ENCODE results near the gene SLC36A1. TPM values are rescaled to one million over a fixed set of nuclear protein-coding genes. Genes with fewer than 3 reads are reported as not detected.
"Not testable (repeated sequence)": the region's sequence is repeated elsewhere in the genome, so short reads cannot be mapped to it uniquely, and the experiment has no call there.

SLC36A1 gene
- total RNA-seq, 4 donors from 2014 or later: 16.8 to 24.9 (median 22.4) TPM

DNA sequence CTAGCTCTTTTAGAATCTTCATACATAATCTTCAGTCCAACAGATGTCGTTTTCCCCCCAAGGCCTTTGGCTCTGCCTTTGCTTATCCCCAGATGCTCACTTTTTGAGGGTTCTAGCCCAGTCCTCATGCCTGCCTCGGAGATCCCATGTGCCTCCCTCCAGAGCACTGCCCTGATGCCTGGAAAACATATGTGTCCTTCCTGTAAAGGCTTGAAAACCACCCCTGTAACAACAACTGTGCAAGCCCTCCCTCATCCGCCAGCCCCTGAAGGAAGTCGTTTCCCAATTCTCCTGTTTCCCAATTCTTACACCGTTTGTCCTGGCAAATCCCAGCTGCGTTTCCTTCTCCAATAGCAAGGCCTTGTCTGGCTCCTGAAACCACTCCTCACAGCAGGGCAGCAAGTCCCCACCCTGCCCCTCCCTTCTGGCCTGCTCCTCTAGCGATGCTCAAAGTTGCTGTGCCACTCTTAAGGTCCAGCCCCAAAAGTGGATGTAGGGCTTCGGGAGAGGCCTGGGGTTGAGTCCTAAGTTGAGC is 52.2 kb downstream of the SLC36A1 start:
- TF ChIP-seq POLR2A (IDR thresholded peaks at IDR 0.05) (no peak), EP300 (IDR thresholded peaks at IDR 0.05) (no peak)
- TF ChIP-seq, protein P1, sequence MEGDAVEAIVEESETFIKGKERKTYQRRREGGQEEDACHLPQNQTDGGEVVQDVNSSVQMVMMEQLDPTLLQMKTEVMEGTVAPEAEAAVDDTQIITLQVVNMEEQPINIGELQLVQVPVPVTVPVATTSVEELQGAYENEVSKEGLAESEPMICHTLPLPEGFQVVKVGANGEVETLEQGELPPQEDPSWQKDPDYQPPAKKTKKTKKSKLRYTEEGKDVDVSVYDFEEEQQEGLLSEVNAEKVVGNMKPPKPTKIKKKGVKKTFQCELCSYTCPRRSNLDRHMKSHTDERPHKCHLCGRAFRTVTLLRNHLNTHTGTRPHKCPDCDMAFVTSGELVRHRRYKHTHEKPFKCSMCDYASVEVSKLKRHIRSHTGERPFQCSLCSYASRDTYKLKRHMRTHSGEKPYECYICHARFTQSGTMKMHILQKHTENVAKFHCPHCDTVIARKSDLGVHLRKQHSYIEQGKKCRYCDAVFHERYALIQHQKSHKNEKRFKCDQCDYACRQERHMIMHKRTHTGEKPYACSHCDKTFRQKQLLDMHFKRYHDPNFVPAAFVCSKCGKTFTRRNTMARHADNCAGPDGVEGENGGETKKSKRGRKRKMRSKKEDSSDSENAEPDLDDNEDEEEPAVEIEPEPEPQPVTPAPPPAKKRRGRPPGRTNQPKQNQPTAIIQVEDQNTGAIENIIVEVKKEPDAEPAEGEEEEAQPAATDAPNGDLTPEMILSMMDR (IDR thresholded peaks at IDR 0.05): no peak
- WGBS, 2 donors: 67 to 71% methylated on average over 8 of the region's 8 CpGs
- H3K9me3 ChIP-seq: no peaks in the 10 kb centered on the region
- no peak overlapping the region for H3K4me3 ChIP-seq
- no peaks in the 10 kb centered on the region for H3K27me3 ChIP-seq
- H3K36me3 ChIP-seq: peaks cover 0 to under 1% (median 0%) of the 10 kb centered on the region in 3 donors
- H3K27ac ChIP-seq: no peak overlapping the region
- H3K4me1 ChIP-seq: peaks cover 0 to 7% (median 0%) of the 10 kb centered on the region in 4 donors
- no peak for DNase-seq (ENCODE audit: low spot score in 2 of 2)

DNA sequence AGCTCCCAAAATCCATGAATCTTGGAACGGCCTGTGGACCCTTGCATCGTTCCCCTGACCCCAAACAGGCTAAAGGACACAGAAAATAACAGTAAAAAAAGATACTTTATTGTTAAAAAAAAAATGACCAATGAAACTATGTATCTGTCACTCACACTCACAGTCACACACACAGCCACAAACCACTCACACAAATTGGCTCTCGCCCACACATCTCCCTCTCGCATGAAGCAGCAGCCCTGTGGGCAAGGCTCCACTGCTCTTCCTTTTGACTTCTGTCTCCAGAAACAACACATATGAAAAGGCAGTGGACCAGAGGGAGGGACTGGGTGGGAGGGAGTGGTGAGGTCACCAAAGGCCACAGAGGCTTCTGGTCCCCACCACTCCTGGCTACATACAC is 56.6 kb downstream of the SLC36A1 start:
- H3K27me3 ChIP-seq: no peaks in the 10 kb centered on the region
- 69 to 76% methylated on average over 4 of the region's 4 CpGs for WGBS, 2 donors
- TF ChIP-seq EP300 (IDR thresholded peaks at IDR 0.05): no peak
- no peak for TF ChIP-seq POLR2A (IDR thresholded peaks at IDR 0.05)
- peaks cover 0 to 7% (median 0%) of the 10 kb centered on the region in 4 donors for H3K4me1 ChIP-seq
- no peaks in the 10 kb centered on the region for H3K9me3 ChIP-seq
- no peak for DNase-seq (ENCODE audit: low spot score in 2 of 2)
- H3K36me3 ChIP-seq: peaks cover 0 to 2% (median 0%) of the 10 kb centered on the region in 3 donors
- H3K4me3 ChIP-seq: no peak overlapping the region
- H3K27ac ChIP-seq: no peak overlapping the region

DNA sequence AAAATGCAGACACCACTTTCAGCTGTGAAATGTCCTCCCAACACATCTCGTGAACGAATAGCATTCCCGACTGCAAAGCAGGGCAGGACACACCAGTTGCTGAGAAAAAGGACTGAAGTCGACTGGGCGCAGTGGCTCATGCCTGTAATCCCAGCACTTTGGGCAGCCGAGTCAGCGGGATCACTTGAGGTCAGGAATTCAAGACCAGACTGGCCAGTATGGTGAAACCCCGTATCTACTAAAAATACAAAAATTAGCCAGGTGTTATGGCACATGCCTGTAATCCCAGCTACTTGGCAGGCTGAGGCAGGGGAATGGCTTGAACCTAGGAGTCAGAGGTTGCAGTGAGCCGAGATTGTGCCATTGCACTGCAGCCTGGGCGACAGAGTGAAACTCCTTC is 60.9 kb downstream of the SLC36A1 start:
- H3K9me3 ChIP-seq; H3K27me3 ChIP-seq; DNase-seq (ENCODE audit: low spot score in 2 of 2); H3K27ac ChIP-seq; H3K4me1 ChIP-seq; H3K4me3 ChIP-seq: not testable (repeated sequence)
- peaks cover 0 to 28% (median 0%) of the 10 kb centered on the region in 3 donors for H3K36me3 ChIP-seq
- 81 to 86% methylated on average over 10 of the region's 10 CpGs for WGBS, 2 donors

DNA sequence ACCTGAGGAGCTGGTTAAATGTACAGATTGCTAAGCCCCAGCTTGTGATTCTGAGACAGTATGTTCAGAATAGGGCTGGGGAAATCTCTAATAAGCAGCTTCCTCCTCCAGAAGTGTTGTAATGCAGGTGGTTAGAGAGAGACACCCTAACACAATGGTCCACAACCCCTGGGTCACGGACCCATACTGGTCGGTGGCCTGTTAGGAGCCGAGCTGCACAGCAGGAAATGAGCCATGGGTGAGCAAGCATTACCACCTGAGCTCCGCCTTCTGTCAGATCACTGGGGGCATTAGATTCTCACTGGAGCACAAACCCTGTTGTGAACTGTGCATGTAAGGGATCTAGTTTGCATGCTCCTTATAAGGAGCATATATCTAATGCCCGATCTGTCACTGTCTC is 61.8 kb downstream of the SLC36A1 start:
- H3K27ac ChIP-seq: no peak overlapping the region
- H3K36me3 ChIP-seq: peaks cover 0 to 28% (median 0%) of the 10 kb centered on the region in 3 donors
- no peak for DNase-seq (ENCODE audit: low spot score in 2 of 2)
- H3K9me3 ChIP-seq: no peaks in the 10 kb centered on the region
- no peak overlapping the region for H3K4me3 ChIP-seq
- H3K4me1 ChIP-seq: no peaks in the 10 kb centered on the region
- TF ChIP-seq POLR2A (IDR thresholded peaks at IDR 0.05): no peak
- 81 to 84% methylated on average over 5 of the region's 5 CpGs for WGBS, 2 donors
- H3K27me3 ChIP-seq: no peaks in the 10 kb centered on the region

DNA sequence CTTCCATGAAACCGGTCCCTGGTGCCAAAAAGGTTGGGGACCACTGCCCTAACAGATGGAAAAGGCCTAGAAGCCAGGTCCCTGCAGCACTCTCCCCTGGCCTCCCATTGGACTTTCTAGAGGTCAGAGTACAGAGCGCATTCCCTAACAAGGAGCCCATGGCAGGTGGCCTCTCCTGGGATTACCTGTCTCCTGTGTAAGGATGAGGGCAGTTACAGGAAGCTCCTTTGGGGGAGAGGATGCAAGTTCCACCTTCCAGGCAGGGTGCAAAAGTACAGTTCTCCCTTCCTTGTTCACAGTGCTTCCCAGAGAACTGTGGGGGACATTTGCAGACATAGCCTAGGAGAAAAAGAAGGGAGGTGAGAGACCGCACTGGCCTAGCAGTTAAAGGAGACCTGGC is 62.4 kb downstream of the SLC36A1 start:
- 95 to 100% methylated on average over 3 of the region's 3 CpGs for WGBS, 2 donors
- Histone ChIP-seq H3K27me3 (no peaks in the 10 kb centered on the region), H3K4me1 (no peaks in the 10 kb centered on the region), H3K27ac (no peak overlapping the region), H3K4me3 (no peak overlapping the region), H3K9me3 (no peaks in the 10 kb centered on the region), H3K36me3 (peaks cover 0 to 28% (median 0%) of the 10 kb centered on the region in 3 donors)
- no peak for DNase-seq (ENCODE audit: low spot score in 2 of 2)
- TF ChIP-seq, protein P1 (IDR thresholded peaks at IDR 0.05): no peak
- TF ChIP-seq POLR2A (IDR thresholded peaks at IDR 0.05): no peak
- TF ChIP-seq EP300 (IDR thresholded peaks at IDR 0.05): no peak

DNA sequence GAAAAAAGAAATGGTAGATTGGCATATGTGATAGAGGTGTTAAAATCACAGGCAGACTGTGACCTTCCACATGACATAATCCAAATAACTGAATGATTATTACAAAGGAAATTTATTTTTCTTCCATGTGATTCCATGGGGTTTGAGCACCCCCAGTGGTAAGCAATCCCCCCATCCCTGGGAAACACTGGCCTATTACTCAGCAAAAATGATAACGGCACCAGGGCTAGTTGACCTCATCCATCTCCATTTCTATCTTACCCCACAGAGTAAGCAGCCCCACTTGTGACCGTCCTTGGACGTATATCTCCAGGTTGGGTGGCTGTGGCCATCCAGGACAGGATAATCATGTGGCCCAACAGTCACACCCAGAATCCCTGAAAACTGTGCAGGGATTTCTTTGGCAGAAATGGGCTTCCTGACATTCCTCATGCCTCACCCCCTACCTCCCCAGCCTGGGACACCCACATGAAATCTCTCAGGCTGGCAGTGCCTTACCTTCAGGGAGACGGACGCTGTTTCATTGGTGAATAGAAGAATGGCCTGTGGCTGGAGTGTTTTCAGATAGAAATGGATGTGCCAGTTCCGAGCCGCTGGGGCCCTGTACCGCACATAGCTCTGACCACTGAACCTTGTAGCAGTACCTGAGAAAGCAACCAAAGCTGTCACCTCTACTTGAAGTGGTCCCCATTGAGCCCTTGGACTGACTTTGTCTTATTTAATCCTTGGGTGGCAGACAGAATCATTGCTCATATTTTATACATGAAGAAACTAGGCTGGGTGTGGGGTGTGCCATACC is 69.9 kb downstream of the SLC36A1 start:
- 90 to 94% methylated on average over 8 of the region's 8 CpGs for WGBS, 2 donors
- no peak for TF ChIP-seq EP300 (IDR thresholded peaks at IDR 0.05)
- TF ChIP-seq POLR2A (IDR thresholded peaks at IDR 0.05): no peak
- TF ChIP-seq, protein P1 (IDR thresholded peaks at IDR 0.05): no peak
- Histone ChIP-seq H3K27ac (no peak overlapping the region), H3K36me3 (peaks cover 0 to 8% (median 0%) of the 10 kb centered on the region in 3 donors), H3K4me3 (no peak overlapping the region), H3K9me3 (no peaks in the 10 kb centered on the region), H3K4me1 (no peaks in the 10 kb centered on the region), H3K27me3 (no peaks in the 10 kb centered on the region)
- DNase-seq (ENCODE audit: low spot score in 2 of 2): no peak

Data from tibial nerve (tissue), 4 donors.